ENCODE results near the gene CCL21.

CCL21 gene

DNA sequence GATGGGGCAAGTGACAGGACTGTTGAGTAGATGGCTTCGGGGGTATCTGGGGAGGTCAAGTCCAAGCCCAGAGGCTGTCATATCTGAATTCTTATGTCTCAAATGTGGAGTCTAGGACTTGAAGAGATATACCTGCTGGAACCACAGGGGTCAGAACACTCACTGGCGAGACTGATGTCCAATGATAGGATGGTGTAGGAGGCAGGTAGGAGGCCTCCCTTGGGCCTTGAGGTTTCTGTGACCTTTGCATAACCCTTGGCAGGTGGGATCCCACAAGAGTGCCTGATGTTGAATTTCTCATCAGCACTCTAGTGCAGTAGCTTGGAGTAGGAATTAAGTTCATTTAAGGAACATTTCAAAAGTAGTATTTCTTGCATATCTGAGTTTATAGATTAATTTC is 2.8 kb downstream of the CCL21 start:
- DNase-seq: no peak

GRCh38 chr9:34701769-34702736 is 7.9 kb downstream of the CCL21 start:
- DNase-seq: peak; percentile 32

DNA sequence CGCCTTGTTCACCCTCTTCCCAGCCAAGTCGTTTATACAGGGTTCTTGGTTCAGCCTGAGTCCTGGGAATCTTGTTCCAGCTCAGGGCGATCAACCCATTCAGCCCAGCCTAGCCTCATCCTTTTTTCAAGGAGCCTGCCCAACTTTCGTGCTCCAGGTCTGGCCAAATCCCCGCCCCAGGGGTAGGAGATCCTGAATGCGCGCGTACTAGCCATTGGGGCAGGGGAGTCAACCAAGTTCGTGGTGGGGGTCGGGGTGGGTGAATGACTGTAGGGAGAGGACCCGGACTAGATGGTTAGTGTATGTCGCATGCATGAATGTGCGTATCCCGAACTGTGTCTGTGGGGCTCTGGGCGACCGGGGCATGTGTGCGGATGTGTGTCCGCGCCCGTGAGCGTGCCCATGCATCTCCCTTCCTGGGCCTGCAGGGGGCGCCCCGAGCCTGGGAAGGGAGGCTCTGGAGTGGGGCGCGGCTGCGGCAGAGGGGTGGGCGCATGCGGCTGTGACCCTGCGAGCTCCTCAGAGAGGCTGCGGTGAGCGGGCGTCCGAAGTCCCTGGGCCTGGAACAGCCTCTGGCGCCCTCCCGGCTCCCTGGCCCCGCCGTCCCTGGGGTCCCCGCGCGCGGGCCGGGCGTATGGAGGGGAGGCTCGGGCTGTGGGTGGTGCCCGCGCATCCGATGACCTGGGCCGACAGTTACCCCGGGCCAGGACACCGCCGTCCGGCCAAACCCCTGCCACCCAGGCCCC is 8.7 kb downstream of the CCL21 start:
- DNase-seq: peak; percentile 5

DNA sequence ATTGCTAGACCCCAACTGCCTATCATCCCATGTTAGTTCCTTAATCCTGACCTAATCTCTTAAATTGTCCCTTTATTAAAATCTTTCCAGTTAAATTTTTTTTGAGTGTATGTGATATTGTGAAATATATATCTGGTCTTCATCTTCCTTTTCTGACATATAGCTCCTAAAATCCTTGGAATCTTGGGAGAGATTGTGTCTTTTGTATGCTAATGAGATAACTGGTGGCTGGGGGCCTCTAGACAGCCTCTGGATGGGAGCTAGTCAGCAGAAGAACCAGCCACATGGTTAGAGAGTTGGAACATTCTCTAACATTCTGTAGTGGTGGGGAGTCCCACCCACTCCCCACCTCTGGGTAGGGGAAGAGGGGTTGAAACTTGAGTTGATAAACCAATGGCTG is 15.1 kb downstream of the CCL21 start:
- DNase-seq: no peak

GRCh38 chr9:34693560-34693959 is 16.4 kb downstream of the CCL21 start:
- DNase-seq: no peak

GRCh38 chr9:34691936-34692315 is 18.0 kb downstream of the CCL21 start:
- no peak for DNase-seq

- no peak for DNase-seq
Measured at GRCh38 chr9:34690983-34691935, 18.7 kb downstream of the CCL21 start, which contains the start of gene CCL19. CCL19 (minus strand) TSS chr9:34691276; CDS start chr9:34691139, 137 bp downstream.

DNA sequence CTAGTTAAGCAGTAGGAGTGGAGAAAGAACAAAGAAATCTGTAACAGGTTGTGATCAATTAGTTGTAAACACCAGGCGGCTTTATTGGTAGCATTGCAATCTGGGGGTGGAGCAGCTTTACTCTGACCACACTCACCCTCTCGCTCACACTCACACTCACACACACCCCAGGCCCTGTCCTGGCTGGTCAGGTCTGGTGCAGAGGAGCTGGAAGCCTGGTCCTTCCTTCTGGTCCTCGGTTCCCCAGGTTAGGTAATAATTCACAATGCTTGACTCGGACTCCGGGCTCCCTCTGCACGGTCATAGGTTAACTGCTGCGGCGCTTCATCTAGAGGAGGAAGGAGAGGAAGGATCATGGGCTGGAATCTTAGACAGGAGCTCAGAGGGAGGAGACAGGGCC is 20.4 kb downstream of the CCL21 start:
- DNase-seq: no peak

DNA sequence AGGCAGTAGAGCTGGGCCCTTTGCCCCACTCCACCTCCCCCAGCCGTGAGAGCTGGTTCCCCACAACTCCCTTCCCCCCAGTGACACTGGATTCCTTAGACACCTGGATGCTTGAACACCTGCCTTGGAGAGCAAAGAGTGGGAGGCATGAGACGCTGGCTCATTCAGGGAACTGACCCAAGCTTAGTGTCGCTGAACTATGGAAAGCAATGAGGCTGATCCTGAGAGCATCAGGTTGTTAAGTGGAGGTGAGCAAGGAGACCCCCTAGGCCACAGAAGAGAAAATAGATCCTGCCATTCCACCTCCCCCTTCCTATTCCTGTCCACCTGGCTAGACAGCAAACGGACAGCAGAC is 20.8 kb downstream of the CCL21 start:
- DNase-seq: no peak

GRCh38 chr9:34688329-34689115 is 21.4 kb downstream of the CCL21 start:
- DNase-seq: no peak

DNA sequence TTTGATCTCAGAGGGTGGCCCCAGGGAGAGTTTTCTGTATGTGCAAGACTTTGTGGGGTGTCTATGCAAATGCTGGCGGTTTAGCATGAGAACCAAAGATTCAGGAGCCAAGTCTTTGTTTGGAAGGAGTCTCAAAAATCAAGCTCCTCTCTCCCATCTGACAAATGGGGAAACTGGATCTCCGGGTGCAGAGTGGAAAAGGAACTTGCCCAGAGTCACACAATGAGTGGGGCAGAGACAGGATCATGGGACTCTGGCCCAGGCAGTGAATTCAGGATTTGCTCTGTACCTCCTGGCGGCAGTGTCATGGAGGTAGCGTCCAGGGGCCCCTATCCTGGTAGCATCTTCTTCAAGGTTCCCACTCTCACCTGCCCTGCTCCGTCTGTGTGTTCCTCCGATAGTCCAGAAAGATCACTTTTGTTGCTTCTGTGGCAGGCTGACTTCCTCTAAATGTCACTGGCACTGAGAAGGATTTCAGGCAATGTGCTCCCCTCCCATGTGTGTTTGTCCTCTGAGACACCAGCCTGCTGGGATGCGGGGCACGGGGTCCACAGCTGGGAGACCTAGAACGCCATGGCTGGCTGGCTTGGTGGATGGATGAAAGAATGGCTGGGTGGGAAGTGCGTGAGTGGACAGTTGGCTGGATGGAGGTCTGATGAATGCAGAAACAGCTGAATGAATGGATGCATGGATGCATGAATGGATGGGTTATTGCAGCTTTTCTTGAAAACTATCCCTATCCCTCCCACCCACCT is 22.5 kb downstream of the CCL21 start:
- DNase-seq: no peak

- no peak for DNase-seq
Measured at GRCh38 chr9:34686732-34687131, 23.2 kb downstream of the CCL21 start.

- DNase-seq: no peak
Measured at GRCh38 chr9:34686231-34686630, 23.7 kb downstream of the CCL21 start.

- no peak for DNase-seq
Measured at GRCh38 chr9:34685591-34685990, 24.3 kb downstream of the CCL21 start.

- DNase-seq: no peak
Measured at GRCh38 chr9:34684816-34685215, 25.1 kb downstream of the CCL21 start.

DNA sequence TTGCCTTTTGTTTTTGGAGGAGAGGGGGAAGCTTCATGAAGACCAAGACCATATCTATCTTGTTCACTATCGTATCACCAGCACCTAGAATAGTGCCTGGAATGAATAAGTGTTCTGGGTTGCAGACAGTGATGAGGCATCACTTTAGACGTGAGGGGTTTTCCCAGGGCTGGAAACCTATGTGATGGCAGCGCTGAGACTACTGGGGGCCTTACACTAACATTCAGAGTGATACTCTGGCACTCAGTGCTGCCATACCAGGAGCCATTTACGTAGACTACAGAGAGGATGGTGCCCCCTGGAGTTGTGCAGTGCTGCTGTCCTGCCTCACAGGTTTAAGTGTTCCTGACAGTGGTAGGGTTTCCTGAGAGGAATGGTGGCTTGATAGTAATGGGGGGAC is 25.8 kb downstream of the CCL21 start:
- DNase-seq: no peak

DNA sequence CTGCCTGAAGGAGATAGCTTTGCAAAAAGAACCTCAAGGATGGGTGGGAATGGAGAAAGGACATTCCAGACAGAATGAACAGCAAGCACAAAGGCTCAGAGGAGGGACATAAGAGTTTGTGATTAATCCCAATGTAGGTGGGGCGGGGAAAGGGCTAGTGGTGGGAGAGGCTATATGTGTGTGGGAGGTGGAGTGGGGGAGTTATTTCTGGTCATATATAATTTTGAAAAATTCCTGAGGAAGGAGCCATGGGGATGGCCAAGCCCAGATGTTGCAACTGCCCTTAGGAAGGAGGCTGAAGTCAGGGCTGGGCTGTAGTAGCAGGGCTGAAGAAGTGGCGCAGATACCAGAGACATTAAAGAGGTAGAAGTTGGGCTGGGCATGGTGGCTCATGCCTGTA is 34.1 kb downstream of the CCL21 start:
- peak; percentile 14 for DNase-seq

DNA sequence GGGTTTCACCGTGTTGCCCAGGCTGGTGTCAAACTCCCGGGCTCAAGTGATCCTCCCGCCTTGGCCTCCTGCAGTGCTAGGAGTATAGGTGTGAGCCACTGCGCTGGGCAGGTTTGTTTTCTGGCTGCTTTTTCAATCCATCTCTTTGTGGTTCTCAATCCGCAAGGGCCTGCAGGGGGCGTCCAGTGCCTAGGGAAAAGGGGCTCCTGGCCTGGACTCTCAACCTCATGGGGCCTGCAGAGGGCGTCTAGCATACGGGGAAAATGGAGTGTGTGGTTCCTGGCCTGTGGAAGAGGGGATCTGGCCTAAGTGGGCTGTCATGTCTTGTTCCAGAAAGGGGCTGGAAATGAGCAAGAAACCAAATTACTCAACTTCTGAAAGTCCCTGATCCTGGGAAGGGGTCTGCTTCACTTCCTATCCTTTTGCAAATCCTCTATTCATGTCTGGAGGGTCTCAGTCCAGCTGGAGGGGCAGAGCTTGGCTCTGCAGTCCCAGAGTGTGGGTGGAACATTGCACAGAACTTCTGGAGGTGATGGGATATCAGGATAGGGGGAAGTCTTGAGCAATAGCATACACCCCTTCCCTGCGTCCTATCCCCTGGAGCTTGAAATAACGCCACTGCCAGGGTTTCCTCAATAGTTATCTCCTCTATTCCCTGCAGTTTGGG is 34.8 kb downstream of the CCL21 start:
- DNase-seq: peak; percentile 34

DNA sequence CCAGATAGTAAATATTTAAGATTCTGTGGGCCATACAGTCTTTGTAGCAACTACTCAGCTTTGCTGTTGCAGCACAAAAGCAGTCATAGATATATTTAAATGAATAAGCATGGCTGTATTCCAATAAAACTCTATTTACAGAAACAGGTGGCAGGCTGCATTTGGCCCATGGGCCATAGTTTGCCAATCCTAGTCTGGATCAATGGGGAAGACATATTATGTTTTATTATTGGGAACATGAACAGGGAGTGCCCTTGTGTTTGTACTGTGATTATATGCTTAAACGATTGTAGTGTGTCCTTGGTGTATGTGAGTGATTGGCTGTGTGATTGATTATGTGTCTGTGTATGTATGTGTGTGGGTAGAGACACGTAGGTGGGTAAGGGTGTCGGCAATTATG is 35.5 kb downstream of the CCL21 start:
- DNase-seq: no peak

DNA sequence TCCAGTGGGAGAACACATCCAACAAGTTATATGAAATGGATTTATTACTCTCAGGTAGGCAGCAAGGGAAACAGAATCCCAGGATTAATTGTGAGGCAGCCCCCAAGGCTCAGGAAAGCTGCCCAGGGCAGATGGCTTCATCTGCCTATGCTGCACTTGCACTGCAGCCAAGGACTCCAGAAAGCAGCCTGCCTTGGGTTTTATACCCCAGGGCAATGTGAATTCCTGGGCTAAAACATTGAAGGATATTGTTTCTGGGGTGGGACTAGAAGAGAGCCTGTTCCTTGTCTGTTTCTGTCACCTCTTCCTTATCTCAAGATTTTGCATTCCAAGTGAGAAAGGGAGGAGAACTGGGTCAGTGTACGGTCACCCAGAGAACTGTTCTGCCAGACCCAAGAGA is 38.6 kb downstream of the CCL21 start:
- DNase-seq: no peak

Data from NCI-H226 (cell line).